ENCODE data around the gene TNFRSF1A. TPM values are rescaled to one million over a fixed set of nuclear protein-coding genes. Genes with fewer than 3 reads are reported as not detected.

Gene TNFRSF1A
- total and polyA plus RNA-seq, 11 donors: 23.7 to 141 (median 54.2) TPM

- 84 to 93% (median 88%) methylated on average over 6 to 8 of the region's 8 CpGs for WGBS, 4 donors
- Histone ChIP-seq H3K4me3 (no peak overlapping the region), H3K9me3 (no peaks in the 10 kb centered on the region), H3K4me1 (peaks cover 0 to 32% (median 24%) of the 10 kb centered on the region in 12 donors), H3K27ac (peak overlapping the region in 9 of 12 donors; percentile 9 to 92 (median 79)), H3K27me3 (no peaks in the 10 kb centered on the region), H3K36me3 (no peaks in the 10 kb centered on the region)
- DNase-seq: no peak
- TF ChIP-seq POLR2A (IDR thresholded peaks at IDR 0.05) (no peak), CTCF (IDR thresholded peaks at IDR 0.05) (no peak)
- ATAC-seq: no peak
- intact Hi-C loops (cut with DNase I): loop anchor here (2.0 to 10.0 kb wide), 15 partner anchors 47 to 295 kb away; no protein-coding TSS in a partner anchor
Observed at GRCh38 chr12:6279631-6280030, 62.2 kb downstream of the TNFRSF1A start.

- TF ChIP-seq CTCF (IDR thresholded peaks at IDR 0.05): no peak
- no peak for TF ChIP-seq POLR2A (IDR thresholded peaks at IDR 0.05)
- Histone ChIP-seq H3K36me3 (no peaks in the 10 kb centered on the region), H3K4me3 (peak overlapping the region in 4 of 12 donors; percentile 58 to 68 (median 61)), H3K27me3 (no peaks in the 10 kb centered on the region), H3K9me3 (no peaks in the 10 kb centered on the region), H3K27ac (peak overlapping the region; percentile 11 to 92 (median 81)), H3K4me1 (peaks cover 0 to 35% (median 27%) of the 10 kb centered on the region in 12 donors)
- intact Hi-C loops (cut with DNase I): loop anchor here in 8 of 10 donors (2.0 to 5.0 kb wide), 10 partner anchors 46 to 216 kb away; no protein-coding TSS in a partner anchor
- DNase-seq (peak in 1 of 5 donors; percentile 54), ATAC-seq (no peak)
- 79 to 84% (median 83%) methylated on average over 11 to 12 of the region's 12 CpGs for WGBS, 4 donors
Observed at GRCh38 chr12:6279256-6279628, 62.6 kb downstream of the TNFRSF1A start.

Other genes starting within 250 kb of the TNFRSF1A start
- gene VWF, start 217.4 kb downstream of the TNFRSF1A start, total RNA-seq: 100 to 1,000 TPM; 187 to 503 (median 258) TPM
- gene VWF, start 217.4 kb downstream of the TNFRSF1A start, polyA plus RNA-seq: 100 to 1,000 TPM; 125 to 215 TPM
- gene CD9, start 141.7 kb downstream of the TNFRSF1A start, total RNA-seq: 10 to 100 TPM; 29.9 to 96.1 (median 54.7) TPM
- 10 to 100 TPM; 63.2 to 87.4 TPM for gene CD9, start 141.7 kb downstream of the TNFRSF1A start, polyA plus RNA-seq
- gene PLEKHG6, start 31.4 kb downstream of the TNFRSF1A start, total RNA-seq: 1 to 10 TPM in 1 of 9 donors, under 1 TPM in 2, not detected in 6; 0.16 to 2.8 (median 0.43) TPM
- under 1 TPM; 0.11 to 0.33 TPM for gene PLEKHG6, start 31.4 kb downstream of the TNFRSF1A start, polyA plus RNA-seq
- 1 to 10 TPM in 1 of 9 donors, under 1 TPM in 4, not detected in 4; 0.35 to 3.9 (median 0.55) TPM for gene SCNN1A, start 33.5 kb upstream of the TNFRSF1A start, total RNA-seq
- under 1 TPM; 0.11 to 0.15 TPM for gene SCNN1A, start 33.5 kb upstream of the TNFRSF1A start, polyA plus RNA-seq
- 10 to 100 TPM; 16.0 to 83.4 (median 26.2) TPM for gene LTBR, start 42.1 kb upstream of the TNFRSF1A start, total RNA-seq
- 10 to 100 TPM; 22.8 to 41.8 TPM for gene LTBR, start 42.1 kb upstream of the TNFRSF1A start, polyA plus RNA-seq
- 1 to 10 TPM in 1 of 9 donors, under 1 TPM in 3, not detected in 5; 0.27 to 5.3 (median 0.42) TPM for gene CD27, start 102.9 kb upstream of the TNFRSF1A start, total RNA-seq
- under 1 TPM in 1 of 2 donors, not detected in 1; 0.19 TPM for gene CD27, start 102.9 kb upstream of the TNFRSF1A start, polyA plus RNA-seq
- 10 to 100 TPM in 8 of 9 donors, 1 to 10 TPM in 1; 6.9 to 55.6 (median 14.1) TPM for gene TAPBPL, start 110.0 kb upstream of the TNFRSF1A start, total RNA-seq
- 10 to 100 TPM in 1 of 2 donors, 1 to 10 TPM in 1; 5.4 to 10.2 TPM for gene TAPBPL, start 110.0 kb upstream of the TNFRSF1A start, polyA plus RNA-seq
- 1 to 10 TPM; 2.1 to 8.3 (median 3.4) TPM for gene VAMP1, start 128.6 kb upstream of the TNFRSF1A start, total RNA-seq
- 1 to 10 TPM; 2.7 to 6.2 TPM for gene VAMP1, start 128.6 kb upstream of the TNFRSF1A start, polyA plus RNA-seq
- gene MRPL51, start 151.2 kb upstream of the TNFRSF1A start, total RNA-seq: 100 to 1,000 TPM in 8 of 9 donors, 10 to 100 TPM in 1; 95.6 to 300 (median 228) TPM
- 100 to 1,000 TPM; 164 to 210 TPM for gene MRPL51, start 151.2 kb upstream of the TNFRSF1A start, polyA plus RNA-seq
- gene NCAPD2, start 152.0 kb upstream of the TNFRSF1A start, total RNA-seq: 10 to 100 TPM in 8 of 9 donors, 1 to 10 TPM in 1; 8.4 to 22.4 (median 11.3) TPM
- gene NCAPD2, start 152.0 kb upstream of the TNFRSF1A start, polyA plus RNA-seq: 1 to 10 TPM; 3.3 to 8.1 TPM
- 1,000 to 10,000 TPM; 3,379 to 7,430 (median 4,887) TPM for gene GAPDH, start 192.4 kb upstream of the TNFRSF1A start, total RNA-seq
- gene GAPDH, start 192.4 kb upstream of the TNFRSF1A start, polyA plus RNA-seq: 1,000 to 10,000 TPM; 4,589 to 6,374 TPM
- 10 to 100 TPM; 13.2 to 27.5 (median 15.0) TPM for gene IFFO1, start 214.0 kb upstream of the TNFRSF1A start, total RNA-seq
- 10 to 100 TPM; 10.3 to 15.4 TPM for gene IFFO1, start 214.0 kb upstream of the TNFRSF1A start, polyA plus RNA-seq
- gene NOP2, start 226.2 kb upstream of the TNFRSF1A start, total RNA-seq: 10 to 100 TPM; 12.9 to 23.8 (median 16.5) TPM
- gene NOP2, start 226.2 kb upstream of the TNFRSF1A start, polyA plus RNA-seq: 10 to 100 TPM; 15.4 to 30.1 TPM